Spinal cord (tissue), 10 donors: Measurements from ENCODE around the gene ZNF385C. TPM values are rescaled to one million over a fixed set of nuclear protein-coding genes. Genes with fewer than 3 reads are reported as not detected.

Source experiments
- DNase-seq, 6 donors: peaks; one replicate each; pipeline versions ENCODE4 v3.0.0 to v3.0.0-alpha.2; 2013 to 2015; ENCODE audit warnings: low spot score in 6 of 6, low read depth in 4 of 6
- H3K27ac ChIP-seq: one replicate; pipeline ENCODE4 v1.5.1; 2013; ENCODE audit warnings: low read depth, low read length, control low read depth
- H3K27me3 ChIP-seq: one replicate; pipeline ENCODE4 v1.6.1; 2013; ENCODE audit warnings: low read length; ENCODE audit not compliant: control insufficient read depth, insufficient read depth
- H3K36me3 ChIP-seq: one replicate; pipeline ENCODE4 v1.6.1; 2013; ENCODE audit warnings: low read length; ENCODE audit not compliant: control insufficient read depth, insufficient read depth
- H3K4me1 ChIP-seq: one replicate; pipeline ENCODE4 v1.6.1; 2013; ENCODE audit warnings: low read length; ENCODE audit not compliant: control insufficient read depth, insufficient read depth
- H3K4me3 ChIP-seq: one replicate; pipeline ENCODE4 v1.5.1; 2013; ENCODE audit warnings: low read depth, low read length, control low read depth
- H3K9me3 ChIP-seq: one replicate; pipeline ENCODE4 v1.6.1; 2013; ENCODE audit warnings: low read length; ENCODE audit not compliant: control insufficient read depth, insufficient read depth
- WGBS: methylation state at CpG from one replicate; pipeline ENCODE4 v1.1.5; 2013; ENCODE audit warnings: missing lambda C conversion rate; ENCODE audit not compliant: insufficient coverage; 5-methylcytosine and 5-hydroxymethylcytosine counted together
- polyA plus RNA-seq, 2 donors: library from polyadenylated mRNA; unstranded; fragments of 120-200 nt; gene quantifications; one replicate each; pipeline ENCODE4 v1.2.1, GENCODE V29; 2013; ENCODE audit not compliant: insufficient read length in 2 of 2
- total RNA-seq, 2 donors: library from RNA; depleted of rRNA in 1 of 2; stranded (reverse); fragments of 120-200 nt in 1 of 2; fragments of >200 nt in 1 of 2; gene quantifications; one replicate each; pipeline versions ENCODE4 v1.2.3 to v1.2.4, GENCODE V29; 2013 to 2014
- donor health status: healthy.

The ZNF385C gene
- total and polyA plus RNA-seq, 4 donors, result 0.50 to 7.3 (median 3.9) TPM

DNA sequence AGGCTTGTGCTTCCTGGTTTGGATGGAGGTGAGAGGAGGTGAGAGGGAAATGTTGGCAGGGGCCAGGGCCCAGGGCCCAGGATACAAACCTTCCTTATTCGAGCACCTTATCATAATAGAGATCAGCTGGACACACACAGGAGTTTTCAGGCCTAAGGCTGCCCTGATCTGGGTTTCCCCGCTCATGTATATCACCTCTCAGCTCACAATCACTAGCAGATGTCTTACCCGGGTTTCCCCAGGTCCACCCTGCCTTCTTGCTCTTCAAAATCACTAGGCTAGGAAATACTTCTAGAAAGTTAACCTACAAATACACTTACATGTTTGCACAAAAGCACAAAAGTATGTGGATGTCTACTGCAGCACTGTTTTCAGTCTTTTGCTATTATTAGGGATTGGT is 28.6 kb upstream of the ZNF385C start:
- DNase-seq, result no peak
- Histone ChIP-seq H3K27me3 (no peaks in the 10 kb centered on the region), H3K9me3 (no peaks in the 10 kb centered on the region), H3K27ac (no peak overlapping the region), H3K4me1 (peaks cover 30% of the 10 kb centered on the region), H3K4me3 (no peak overlapping the region), H3K36me3 (peaks cover 72% of the 10 kb centered on the region)
- WGBS, result 96% methylated on average over 3 of the region's 3 CpGs

GRCh38 chr17:42125565-42125964 is 27.3 kb upstream of the ZNF385C start:
- DNase-seq, result no peak
- Histone ChIP-seq H3K9me3 (no peaks in the 10 kb centered on the region), H3K36me3 (peaks cover 66% of the 10 kb centered on the region), H3K27me3 (no peaks in the 10 kb centered on the region), H3K4me3 (no peak overlapping the region), H3K27ac (no peak overlapping the region), H3K4me1 (peaks cover 27% of the 10 kb centered on the region)
- WGBS, result 81% methylated on average over 8 of the region's 12 CpGs

- no peak overlapping the region for H3K4me3 ChIP-seq
- peaks cover 56% of the 10 kb centered on the region for H3K36me3 ChIP-seq
- H3K4me1 ChIP-seq, result peaks cover 28% of the 10 kb centered on the region
Measured at GRCh38 chr17:42124256-42124655, 26.0 kb upstream of the ZNF385C start.

DNA sequence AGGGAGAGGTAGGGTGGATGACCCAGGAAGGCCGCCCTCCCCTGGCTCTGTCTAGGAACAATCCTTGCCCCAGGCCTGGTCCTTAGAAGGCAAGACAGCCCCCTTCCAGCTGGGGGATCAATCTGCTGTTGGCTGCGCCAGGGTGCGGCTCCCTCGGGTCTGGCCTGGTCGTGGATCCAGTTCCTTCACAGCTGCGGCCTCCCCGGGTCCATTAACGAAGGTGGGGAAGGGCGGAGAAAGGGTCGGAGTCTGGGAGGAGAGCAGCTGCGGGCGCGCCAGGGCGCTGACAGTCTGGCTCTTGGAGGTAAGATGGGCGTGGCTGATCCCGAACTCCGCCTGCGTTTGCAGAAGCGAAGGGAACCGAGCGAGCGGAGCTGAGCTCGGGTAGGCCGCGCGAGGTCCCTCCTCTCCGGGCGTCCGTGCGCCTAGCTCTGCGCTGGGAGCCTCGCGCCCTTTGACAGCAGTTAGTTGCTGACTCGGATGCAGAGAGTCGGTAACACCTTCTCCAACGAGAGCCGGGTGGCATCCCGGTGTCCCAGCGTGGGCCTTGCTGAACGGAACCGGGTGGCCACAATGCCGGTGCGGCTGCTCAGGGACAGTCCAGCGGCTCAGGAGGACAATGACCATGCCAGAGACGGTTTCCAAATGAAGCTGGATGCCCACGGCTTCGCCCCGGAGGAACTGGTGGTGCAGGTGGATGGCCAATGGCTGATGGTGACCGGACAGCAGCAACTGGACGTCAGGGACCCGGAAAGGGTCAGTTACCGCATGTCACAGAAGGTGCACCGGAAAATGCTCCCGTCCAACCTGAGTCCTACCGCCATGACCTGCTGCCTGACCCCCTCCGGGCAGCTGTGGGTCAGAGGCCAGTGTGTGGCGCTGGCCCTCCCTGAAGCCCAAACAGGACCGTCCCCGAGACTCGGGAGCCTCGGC is 24.4 kb upstream of the ZNF385C start, which contains the start of gene HSPB9:
TSS of gene HSPB9 (plus strand) at position 434 of the 933 bp plus-strand sequence. CDS start at position 481, 47 bp downstream.
- peaks cover 56% of the 10 kb centered on the region for H3K36me3 ChIP-seq
- no peak within 1 kb of the TSS for H3K4me3 ChIP-seq
- no peaks in the 10 kb centered on the region for H3K27me3 ChIP-seq
- no peaks in the 10 kb centered on the region for H3K9me3 ChIP-seq
- H3K27ac ChIP-seq, result peak within 1 kb of the TSS; percentile 57
- DNase-seq, result peak in 2 of 6 donors; percentile 23 to 29
- WGBS, result 47% methylated on average over 61 of the region's 61 CpGs
- H3K4me1 ChIP-seq, result peaks cover 28% of the 10 kb centered on the region

More at GRCh38 chr17:42124256-42124655, 26.0 kb upstream of the ZNF385C start:
- DNase-seq, result no peak
- H3K9me3 ChIP-seq, result no peaks in the 10 kb centered on the region
- WGBS, result 80% methylated on average over 1 of the region's 3 CpGs
- no peak overlapping the region for H3K27ac ChIP-seq
- no peaks in the 10 kb centered on the region for H3K27me3 ChIP-seq

GRCh38 chr17:42120770-42121769 is 22.8 kb upstream of the ZNF385C start, which contains the start of gene KAT2A:
KAT2A (minus strand) TSS chr17:42121367; CDS start chr17:42121304, 63 bp downstream.
- no peaks in the 10 kb centered on the region for H3K27me3 ChIP-seq
- under 1% methylated on average over 29 of the region's 57 CpGs for WGBS
- peaks cover 59% of the 10 kb centered on the region for H3K36me3 ChIP-seq
- DNase-seq, result peak in 5 of 6 donors; percentile 67 to 94 (median 79)
- H3K4me1 ChIP-seq, result peaks cover 32% of the 10 kb centered on the region
- H3K4me3 ChIP-seq, result peak within 1 kb of the TSS; percentile 40
- H3K9me3 ChIP-seq, result no peaks in the 10 kb centered on the region
- peak within 1 kb of the TSS; percentile 57 for H3K27ac ChIP-seq

DNA sequence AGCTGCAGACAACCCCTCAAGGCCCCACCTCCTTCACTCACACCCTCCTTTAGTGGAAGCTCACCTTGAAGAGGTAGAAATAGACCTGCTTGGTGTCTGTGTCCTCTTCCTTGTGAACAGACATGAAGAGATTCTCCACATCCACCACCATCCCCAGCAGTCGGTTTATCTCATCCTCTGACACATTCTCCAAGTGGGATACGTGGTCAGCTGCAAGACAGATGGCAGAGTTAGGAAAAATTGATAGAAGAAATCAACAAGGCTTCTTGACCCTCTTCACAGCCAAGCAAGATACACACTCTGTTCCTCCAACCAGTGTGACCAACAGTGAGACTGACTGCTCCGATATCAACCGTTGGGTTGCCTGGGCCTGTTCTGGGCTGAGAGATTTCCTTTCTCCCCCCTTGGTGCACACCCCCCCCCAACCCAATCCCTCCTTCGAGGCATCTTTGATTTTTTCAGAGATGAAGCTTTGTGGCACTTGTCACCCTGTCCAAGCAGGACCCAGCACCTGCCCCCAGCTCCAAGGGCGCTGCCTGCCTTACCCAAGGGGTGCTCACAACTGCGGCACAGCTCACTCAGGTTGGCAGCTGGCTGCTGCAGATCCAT is 22.0 kb upstream of the ZNF385C start:
- no peaks in the 10 kb centered on the region for H3K27me3 ChIP-seq
- H3K4me1 ChIP-seq, result peaks cover 32% of the 10 kb centered on the region
- DNase-seq, result no peak
- 65% methylated on average over 6 of the region's 7 CpGs for WGBS
- H3K9me3 ChIP-seq, result no peaks in the 10 kb centered on the region
- H3K36me3 ChIP-seq, result peaks cover 59% of the 10 kb centered on the region
- no peak overlapping the region for H3K27ac ChIP-seq
- peak overlapping the region; percentile 40 for H3K4me3 ChIP-seq

- H3K27me3 ChIP-seq, result no peaks in the 10 kb centered on the region
- H3K27ac ChIP-seq, result no peak overlapping the region
- WGBS, result 93% methylated on average over 18 of the region's 18 CpGs
- H3K4me3 ChIP-seq, result no peak overlapping the region
- DNase-seq, result no peak
- H3K36me3 ChIP-seq, result peaks cover 66% of the 10 kb centered on the region
- no peaks in the 10 kb centered on the region for H3K9me3 ChIP-seq
- H3K4me1 ChIP-seq, result peaks cover 32% of the 10 kb centered on the region
Measured at GRCh38 chr17:42119301-42119700, 21.0 kb upstream of the ZNF385C start.

- 96% methylated on average over 2 of the region's 2 CpGs for WGBS
- no peak for DNase-seq
- H3K27me3 ChIP-seq, result no peaks in the 10 kb centered on the region
- H3K9me3 ChIP-seq, result no peaks in the 10 kb centered on the region
- peaks cover 74% of the 10 kb centered on the region for H3K36me3 ChIP-seq
- no peak overlapping the region for H3K27ac ChIP-seq
- no peak overlapping the region for H3K4me3 ChIP-seq
- peaks cover 32% of the 10 kb centered on the region for H3K4me1 ChIP-seq
Measured at GRCh38 chr17:42118545-42118944, 20.3 kb upstream of the ZNF385C start.

DNA sequence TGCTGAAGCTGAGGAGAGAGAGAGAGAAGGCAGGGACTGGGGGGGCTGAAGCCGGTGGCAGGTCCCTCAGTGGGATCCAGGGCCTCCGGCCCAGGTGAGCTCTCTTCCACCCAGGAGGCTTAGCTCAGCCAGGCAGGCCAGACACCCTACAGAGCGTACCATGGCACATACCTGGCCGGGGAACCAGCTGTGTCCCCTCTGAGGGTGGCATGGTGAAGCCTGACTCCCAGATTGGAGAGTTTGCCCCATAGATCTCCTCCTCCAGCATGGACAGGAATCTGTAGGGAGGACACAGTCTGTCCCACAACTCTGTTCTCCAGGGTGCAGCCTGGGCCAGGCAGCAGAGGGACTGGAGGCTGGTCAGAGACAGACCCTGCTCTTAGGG is 19.8 kb upstream of the ZNF385C start:
- H3K9me3 ChIP-seq, result no peaks in the 10 kb centered on the region
- 85% methylated on average over 4 of the region's 4 CpGs for WGBS
- H3K4me3 ChIP-seq, result no peak overlapping the region
- no peak for DNase-seq
- H3K36me3 ChIP-seq, result peaks cover 75% of the 10 kb centered on the region
- no peaks in the 10 kb centered on the region for H3K27me3 ChIP-seq
- H3K4me1 ChIP-seq, result peaks cover 32% of the 10 kb centered on the region
- no peak overlapping the region for H3K27ac ChIP-seq
